Lower leg skin (tissue), 3 donors: Measurements from ENCODE around the gene PSMD13.

Experiments used
- POLR2A ChIP-seq, 2 donors: fragments of 450-650 bp; IDR thresholded peaks; one replicate each; pipeline ENCODE4 v1.6.1; 2016 to 2017; ENCODE audit warnings: antibody characterized with exemption in 2 of 2, mild to moderate bottlenecking in 1 of 2, moderate library complexity in 1 of 2
- TF ChIP-seq, protein P1 (sequence below), 3 donors: fragments of 450-650 bp; IDR thresholded peaks; one replicate each; pipeline ENCODE4 v1.5.1; 2016; ENCODE audit warnings: antibody characterized with exemption in 3 of 3, mild to moderate bottlenecking in 3 of 3, moderate library complexity in 2 of 3

- TF ChIP-seq, protein P1, sequence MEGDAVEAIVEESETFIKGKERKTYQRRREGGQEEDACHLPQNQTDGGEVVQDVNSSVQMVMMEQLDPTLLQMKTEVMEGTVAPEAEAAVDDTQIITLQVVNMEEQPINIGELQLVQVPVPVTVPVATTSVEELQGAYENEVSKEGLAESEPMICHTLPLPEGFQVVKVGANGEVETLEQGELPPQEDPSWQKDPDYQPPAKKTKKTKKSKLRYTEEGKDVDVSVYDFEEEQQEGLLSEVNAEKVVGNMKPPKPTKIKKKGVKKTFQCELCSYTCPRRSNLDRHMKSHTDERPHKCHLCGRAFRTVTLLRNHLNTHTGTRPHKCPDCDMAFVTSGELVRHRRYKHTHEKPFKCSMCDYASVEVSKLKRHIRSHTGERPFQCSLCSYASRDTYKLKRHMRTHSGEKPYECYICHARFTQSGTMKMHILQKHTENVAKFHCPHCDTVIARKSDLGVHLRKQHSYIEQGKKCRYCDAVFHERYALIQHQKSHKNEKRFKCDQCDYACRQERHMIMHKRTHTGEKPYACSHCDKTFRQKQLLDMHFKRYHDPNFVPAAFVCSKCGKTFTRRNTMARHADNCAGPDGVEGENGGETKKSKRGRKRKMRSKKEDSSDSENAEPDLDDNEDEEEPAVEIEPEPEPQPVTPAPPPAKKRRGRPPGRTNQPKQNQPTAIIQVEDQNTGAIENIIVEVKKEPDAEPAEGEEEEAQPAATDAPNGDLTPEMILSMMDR (IDR thresholded peaks at IDR 0.05) = no peak
- no peak for TF ChIP-seq POLR2A (IDR thresholded peaks at IDR 0.05)
Observed at GRCh38 chr11:285894-286220, 49.1 kb downstream of the PSMD13 start.
